Measurements from ENCODE around the gene ATXN7L1. TPM values are rescaled to one million over a fixed set of nuclear protein-coding genes. Genes with fewer than 3 reads are reported as not detected.
A peak's percentile ranks its signal among the peaks of the same experiment; 100 is the strongest.

Gene ATXN7L1
- total RNA-seq, 1 experiment from 2014 or later = 24.3 TPM

DNA sequence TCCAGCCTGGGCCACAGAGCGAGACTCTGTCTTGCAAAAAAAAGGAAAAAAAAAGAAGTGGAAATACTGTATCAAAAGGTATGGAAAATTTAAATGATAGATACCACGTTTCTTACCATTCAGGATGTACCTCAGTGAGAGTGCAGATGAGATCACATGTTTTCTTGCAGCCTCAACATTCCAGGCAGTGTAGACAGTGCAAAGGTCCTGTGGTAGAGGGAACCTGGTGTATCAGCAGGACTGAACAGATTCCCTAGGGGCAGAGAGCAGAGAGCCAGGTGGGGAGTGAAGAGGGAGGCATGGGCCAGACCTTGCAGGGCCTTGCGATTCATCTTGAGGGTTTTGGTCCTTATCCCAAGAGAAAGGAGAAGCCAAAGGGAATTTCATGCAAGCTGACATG lies 17.7 kb upstream of the ATXN7L1 start:
- no peak overlapping the region for H2BK20ac ChIP-seq (ENCODE audit: low read depth, low read length, poor library complexity, severe bottlenecking)
- H4K8ac ChIP-seq (replicated peaks; ENCODE audit: insufficient read length, low read depth, low read length) = no peak overlapping the region
- no peak overlapping the region for H3K4ac ChIP-seq (ENCODE audit: low read depth, low read length)
- no peak overlapping the region for H3K23ac ChIP-seq (ENCODE audit: insufficient read length, low read depth, low read length)
- H2BK5ac ChIP-seq (ENCODE audit: insufficient read length, low read length) = no peak overlapping the region
- H3K23me2 ChIP-seq (ENCODE audit: insufficient read length, low read depth, low read length, poor library complexity, severe bottlenecking) = no peaks in the 10 kb centered on the region
- peaks cover 13% of the 10 kb centered on the region in 2 experiments for H3K4me1 Mint-ChIP-seq
- no peak overlapping the region for H2BK120ac ChIP-seq (ENCODE audit: low read depth, low read length, poor library complexity, severe bottlenecking)
- peak overlapping the region in 1 of 3 experiments; percentile 50; a peak in 1 of 7 replicates for H3K27ac Mint-ChIP-seq
- H3K79me1 ChIP-seq (ENCODE audit: insufficient read depth, low read depth, low read length, poor library complexity, severe bottlenecking) = no peaks in the 10 kb centered on the region
- H4K20me1 ChIP-seq (ENCODE audit: control insufficient read depth, insufficient read depth, insufficient read length) = no peaks in the 10 kb centered on the region
- H2BK12ac ChIP-seq (ENCODE audit: insufficient read length, low read depth, low read length) = no peak overlapping the region
- no peak overlapping the region for H3K14ac ChIP-seq (ENCODE audit: insufficient read depth, low read length)
- TF ChIP-seq, protein P1, sequence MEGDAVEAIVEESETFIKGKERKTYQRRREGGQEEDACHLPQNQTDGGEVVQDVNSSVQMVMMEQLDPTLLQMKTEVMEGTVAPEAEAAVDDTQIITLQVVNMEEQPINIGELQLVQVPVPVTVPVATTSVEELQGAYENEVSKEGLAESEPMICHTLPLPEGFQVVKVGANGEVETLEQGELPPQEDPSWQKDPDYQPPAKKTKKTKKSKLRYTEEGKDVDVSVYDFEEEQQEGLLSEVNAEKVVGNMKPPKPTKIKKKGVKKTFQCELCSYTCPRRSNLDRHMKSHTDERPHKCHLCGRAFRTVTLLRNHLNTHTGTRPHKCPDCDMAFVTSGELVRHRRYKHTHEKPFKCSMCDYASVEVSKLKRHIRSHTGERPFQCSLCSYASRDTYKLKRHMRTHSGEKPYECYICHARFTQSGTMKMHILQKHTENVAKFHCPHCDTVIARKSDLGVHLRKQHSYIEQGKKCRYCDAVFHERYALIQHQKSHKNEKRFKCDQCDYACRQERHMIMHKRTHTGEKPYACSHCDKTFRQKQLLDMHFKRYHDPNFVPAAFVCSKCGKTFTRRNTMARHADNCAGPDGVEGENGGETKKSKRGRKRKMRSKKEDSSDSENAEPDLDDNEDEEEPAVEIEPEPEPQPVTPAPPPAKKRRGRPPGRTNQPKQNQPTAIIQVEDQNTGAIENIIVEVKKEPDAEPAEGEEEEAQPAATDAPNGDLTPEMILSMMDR (conservative IDR thresholded peaks at IDR 0.05) = no peak
- no peak overlapping the region for H2BK15ac ChIP-seq (ENCODE audit: low read depth, low read length)
- DNase-seq = no peak
- H2AFZ ChIP-seq (ENCODE audit: low read length) = no peak overlapping the region
- H4K91ac ChIP-seq (ENCODE audit: insufficient read length, low read depth, low read length) = no peak overlapping the region
- no CpG with 5 or more reads among the region's 3 CpGs for WGBS (ENCODE audit: extremely low coverage, insufficient read length, low lambda C conversion rate)
- H3K36me3 Mint-ChIP-seq (ENCODE audit: insufficient read depth in 1 of 3, low read depth in 3 of 3) = peaks cover 0 to 5% (median 2%) of the 10 kb centered on the region in 3 experiments; a peak in 5 of 7 replicates
- no peaks in the 10 kb centered on the region for H3K27me3 ChIP-seq (ENCODE audit: insufficient read depth, low read length)
- no peaks in the 10 kb centered on the region for H3K9me3 ChIP-seq (ENCODE audit: control insufficient read depth, low read depth, low read length)
- H3K79me2 ChIP-seq (ENCODE audit: insufficient read depth, low read length) = no peaks in the 10 kb centered on the region
- H3K56ac ChIP-seq (ENCODE audit: insufficient read length, low read depth, low read length) = no peak overlapping the region
- no peak overlapping the region for H3K18ac ChIP-seq (ENCODE audit: insufficient read length, low read depth, low read length)
- H3K9ac ChIP-seq (ENCODE audit: extremely low read depth, insufficient read length, low read length) = no peak overlapping the region
- H3K27me3 Mint-ChIP-seq (ENCODE audit: low read depth) = no peaks in the 10 kb centered on the region
- no peak overlapping the region for H3T11ph ChIP-seq (ENCODE audit: low read length)
- no peak overlapping the region for H3K4me2 ChIP-seq (ENCODE audit: insufficient read depth, insufficient read length, low read length)
- H3K4me1 ChIP-seq (ENCODE audit: insufficient read depth, low read length) = peaks cover 2% of the 10 kb centered on the region; the same call in 1 of the 2 replicates
- H3K4me3 Mint-ChIP-seq = no peak overlapping the region
- no peak overlapping the region for H4K5ac ChIP-seq (ENCODE audit: insufficient read length, low read depth, low read length)
- no peaks in the 10 kb centered on the region for H3K9me3 Mint-ChIP-seq
- no peak overlapping the region for H3K27ac ChIP-seq (ENCODE audit: insufficient read length, low read depth, low read length)
- H2AK5ac ChIP-seq (ENCODE audit: insufficient read length, low read length) = no peak overlapping the region
